HG02642 (cell line): ENCODE results near the gene KCNJ18.
"Not testable (repeated sequence)": the region's sequence is repeated elsewhere in the genome, so short reads cannot be mapped to it uniquely, and the experiment has no call there.

Experiments
- ATAC-seq: cut with Tn5 transposase; IDR thresholded peaks from one replicate; pipeline ENCODE4 v1.9.1; 2021; ENCODE audit warnings: mild to moderate bottlenecking; ENCODE audit not compliant: unreplicated experiment, poor library complexity

Gene KCNJ18

DNA sequence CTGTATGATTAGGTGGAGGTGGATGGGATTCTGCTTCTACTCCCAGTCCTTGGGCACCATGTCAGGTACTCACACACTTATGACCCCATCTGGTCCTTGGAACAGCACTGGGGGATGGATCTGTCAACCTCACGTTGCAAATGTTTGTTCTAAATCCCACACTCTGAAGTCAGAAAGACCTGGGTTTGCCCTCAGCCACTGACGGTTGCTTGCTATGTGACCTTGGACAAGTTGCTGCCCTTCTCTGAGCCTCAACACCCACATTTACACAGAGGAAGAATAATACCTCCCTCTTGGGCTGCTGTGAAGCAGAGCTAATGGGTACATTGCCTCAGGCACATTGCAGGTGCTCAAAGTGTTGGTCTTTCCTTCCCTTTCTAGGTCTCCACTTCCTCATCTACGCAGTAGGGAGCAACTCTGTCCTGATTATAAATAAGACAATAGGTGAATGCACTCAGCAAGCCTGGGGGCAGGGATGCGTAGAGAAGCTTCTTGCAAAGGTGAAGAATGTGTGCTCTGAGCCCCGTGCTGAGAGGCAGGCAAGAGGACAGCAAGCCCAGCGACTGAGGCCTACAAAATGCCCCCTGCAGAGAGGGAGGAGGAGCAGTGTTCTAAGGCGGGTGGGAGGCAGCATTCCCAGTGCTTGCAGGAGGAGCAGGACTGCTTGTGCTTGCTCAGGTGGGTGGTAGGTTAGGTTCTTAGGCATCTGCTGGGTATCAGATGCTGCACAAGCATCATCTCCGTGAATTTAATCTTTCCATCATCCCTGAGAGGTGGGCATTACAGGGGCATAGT lies 21.8 kb upstream of the KCNJ18 start:
- not testable (repeated sequence) for ATAC-seq

DNA sequence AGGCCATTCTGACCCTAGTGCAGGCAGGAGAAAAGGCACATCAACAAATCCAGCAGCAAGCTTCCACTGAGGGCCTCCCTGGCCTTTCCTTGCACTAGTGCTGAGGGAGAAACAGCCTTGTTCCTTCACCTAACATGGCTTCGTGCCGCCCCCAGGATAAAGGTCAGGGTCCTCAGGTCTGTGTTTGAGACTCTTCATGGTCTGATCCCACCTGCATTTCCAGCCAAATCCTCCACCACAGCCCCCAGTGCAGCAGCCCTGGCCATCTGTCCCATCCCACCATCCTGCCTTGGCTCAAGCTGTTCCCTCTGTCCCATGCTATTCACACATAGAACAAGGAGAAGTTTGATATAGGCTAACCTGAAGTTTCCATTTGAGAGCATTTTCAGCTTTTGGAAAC lies 20.9 kb upstream of the KCNJ18 start:
- ATAC-seq = not testable (repeated sequence)

DNA sequence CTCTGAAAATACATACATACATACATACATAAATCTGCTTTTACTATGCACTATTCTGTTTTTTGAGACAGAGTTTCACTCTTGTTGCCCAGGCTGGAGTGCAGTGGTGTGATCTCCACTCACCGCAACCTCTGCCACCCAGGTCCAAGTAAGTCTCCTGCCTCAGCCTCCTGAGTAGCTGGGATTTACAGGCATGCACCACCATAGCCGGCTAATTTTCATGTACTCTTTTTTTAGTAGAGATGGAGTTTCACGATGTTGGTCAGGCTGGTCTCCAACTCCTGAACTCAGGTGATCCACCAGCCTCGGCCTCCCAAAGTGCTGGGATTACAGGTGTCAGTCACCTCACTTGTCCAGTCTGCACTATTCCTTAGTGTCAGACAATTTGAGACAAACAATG lies 20.5 kb upstream of the KCNJ18 start:
- ATAC-seq = not testable (repeated sequence)

DNA sequence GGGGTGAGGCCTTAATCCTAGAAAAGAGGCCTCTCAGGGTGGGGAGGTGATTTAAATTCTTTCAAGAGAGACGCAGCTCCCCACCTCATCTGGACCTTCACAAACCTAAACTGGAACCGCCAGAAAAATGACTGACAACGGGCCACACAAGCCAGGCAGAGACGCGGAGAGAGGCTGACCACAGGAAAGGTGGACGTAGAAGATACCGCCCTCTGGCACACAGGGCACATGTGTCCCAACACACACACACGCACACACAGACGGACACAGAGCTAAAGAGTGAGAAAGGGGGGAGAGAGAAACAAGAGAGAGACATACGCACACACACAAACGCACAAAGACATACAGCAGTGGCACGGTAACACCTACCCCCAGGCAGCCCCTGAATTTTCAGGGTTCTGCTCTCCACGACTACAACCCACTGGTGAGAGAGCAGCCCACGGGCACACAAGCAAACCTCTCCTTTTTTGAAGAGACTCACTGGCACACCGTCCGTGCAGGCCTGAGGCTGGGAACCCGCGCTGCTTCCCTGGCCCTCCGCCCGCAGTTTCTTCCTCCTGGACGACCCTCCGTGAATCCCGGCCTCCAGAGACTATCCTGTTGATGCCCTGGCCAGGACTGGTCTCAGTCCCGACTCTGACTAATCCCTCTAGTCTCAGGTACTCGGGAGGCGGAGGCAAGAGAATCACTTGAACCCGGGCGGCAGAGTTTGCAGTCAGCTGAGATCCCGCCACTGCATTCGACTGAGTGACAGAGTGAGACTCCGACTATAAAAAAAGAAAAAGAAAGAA lies 18.7 kb upstream of the KCNJ18 start:
- ATAC-seq = not testable (repeated sequence)

DNA sequence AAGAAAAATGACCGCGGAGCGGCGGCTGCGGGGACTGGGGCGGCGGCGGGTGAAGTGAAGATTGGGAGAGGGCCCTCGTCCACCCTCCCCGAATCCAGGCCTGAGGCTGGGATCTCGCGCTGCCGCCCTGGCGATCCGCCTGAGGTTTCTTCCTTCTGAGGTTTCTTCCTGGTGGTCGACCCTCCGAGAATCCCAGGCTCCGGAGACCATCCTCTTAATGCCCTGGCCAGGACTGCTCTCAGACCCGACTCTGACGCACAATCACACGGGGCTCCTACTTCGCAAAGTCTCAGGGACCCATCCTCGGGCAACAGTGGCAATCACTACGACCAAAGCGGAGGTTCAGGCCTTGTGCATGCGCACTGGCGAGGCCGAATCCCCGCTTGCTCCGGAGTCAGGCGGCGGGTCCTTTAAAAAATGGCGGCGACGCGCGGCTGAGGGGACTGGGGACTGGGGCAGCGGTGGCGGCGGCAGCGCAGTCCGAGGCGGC lies 18.0 kb upstream of the KCNJ18 start:
- ATAC-seq = no peak

DNA sequence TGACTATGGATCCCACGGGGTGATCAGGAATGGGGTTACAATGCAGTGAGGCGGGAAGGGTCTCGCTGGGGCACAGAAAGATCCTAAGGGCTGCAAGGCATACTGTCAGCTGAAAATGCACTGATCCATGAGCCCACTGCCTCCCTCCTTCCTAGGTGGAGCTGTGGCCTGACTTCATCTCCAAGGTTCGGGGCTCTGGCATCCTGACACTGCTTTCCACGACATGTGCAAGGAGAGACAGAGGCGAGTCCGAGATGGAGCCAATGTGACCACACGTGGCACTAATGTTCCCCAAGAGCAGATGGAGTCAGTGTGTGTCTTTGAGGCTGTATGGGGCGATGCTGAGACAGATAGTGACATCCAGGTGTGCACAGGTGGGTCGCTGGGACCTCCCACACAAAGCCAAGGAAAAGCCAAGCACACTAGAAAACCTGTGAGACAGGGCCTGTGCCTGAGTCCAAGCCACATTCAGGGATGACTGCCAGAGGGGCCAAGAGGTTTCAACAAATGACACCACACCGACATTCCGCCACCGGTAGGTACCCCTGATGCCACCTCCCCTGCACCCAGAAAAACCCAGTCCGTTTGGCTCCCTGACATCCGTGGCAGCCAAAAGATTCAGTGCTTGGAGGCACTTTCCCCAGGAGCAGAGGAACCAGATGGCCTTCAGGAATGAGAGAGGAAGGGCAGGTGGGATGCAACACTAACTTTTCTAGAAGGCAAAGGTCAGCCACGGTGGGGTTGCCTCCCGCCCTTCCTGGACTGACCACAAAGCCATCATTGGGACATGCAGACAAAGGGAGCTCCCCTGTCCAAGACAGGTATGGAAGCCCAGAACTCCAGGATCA lies 17.2 kb upstream of the KCNJ18 start:
- not testable (repeated sequence) for ATAC-seq

DNA sequence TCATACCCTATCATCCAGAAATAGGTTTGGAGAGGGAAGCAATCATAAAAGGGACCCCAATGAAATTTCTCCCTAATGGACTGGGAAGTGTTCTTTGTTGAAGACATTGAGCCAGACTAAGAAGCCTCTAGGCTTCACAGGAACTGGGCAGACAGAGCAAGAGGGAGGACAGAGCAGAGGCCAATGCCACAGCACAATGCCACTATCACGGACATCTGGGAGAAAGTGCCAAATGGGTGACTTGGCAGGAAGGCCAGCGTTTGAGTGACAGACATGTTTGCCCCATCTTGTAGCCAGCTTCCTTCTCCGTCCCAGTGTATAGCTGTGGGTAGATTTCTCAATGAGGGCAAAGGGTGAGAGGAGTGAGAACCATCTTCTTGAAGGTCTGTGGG lies 16.6 kb upstream of the KCNJ18 start:
- ATAC-seq = not testable (repeated sequence)

DNA sequence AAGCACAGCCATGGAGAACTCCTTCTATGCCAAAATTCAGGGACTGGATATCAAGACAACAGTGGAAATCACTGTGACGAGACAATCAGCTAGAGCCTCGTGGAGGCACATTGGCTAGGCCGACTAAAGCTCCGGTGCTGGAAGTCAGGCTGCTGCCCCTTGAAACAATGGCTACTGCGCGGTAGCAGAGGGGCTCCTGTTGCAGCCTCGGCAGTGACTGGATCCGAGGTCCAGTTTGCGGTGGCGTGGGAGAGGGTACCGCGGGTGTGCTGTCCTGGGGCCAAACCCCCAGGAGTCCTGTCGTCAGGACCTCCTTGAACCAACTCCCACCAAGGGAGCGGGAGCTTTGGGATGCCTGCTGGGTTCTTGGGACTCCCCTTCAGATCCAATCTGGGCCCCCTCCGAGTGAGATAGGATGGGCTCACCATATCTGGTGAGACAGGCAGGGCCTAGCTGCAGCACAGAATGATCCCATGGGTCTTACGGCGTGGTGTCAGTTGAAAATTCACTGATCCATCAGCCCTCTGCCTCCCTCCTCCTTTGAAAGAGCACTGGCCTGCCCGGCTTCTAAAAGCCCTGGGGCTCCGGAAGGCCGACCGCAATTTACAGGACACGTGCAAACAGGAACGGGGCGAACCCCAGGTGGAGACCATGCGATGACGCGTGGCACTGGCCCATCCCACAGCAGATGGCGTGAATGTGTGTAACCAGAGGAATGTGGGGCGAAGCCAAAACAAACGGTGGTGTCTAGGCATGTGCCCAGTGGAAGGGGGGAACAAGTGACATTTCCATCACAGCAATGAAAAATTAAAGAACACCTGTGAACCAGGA lies 15.8 kb upstream of the KCNJ18 start:
- no peak for ATAC-seq

DNA sequence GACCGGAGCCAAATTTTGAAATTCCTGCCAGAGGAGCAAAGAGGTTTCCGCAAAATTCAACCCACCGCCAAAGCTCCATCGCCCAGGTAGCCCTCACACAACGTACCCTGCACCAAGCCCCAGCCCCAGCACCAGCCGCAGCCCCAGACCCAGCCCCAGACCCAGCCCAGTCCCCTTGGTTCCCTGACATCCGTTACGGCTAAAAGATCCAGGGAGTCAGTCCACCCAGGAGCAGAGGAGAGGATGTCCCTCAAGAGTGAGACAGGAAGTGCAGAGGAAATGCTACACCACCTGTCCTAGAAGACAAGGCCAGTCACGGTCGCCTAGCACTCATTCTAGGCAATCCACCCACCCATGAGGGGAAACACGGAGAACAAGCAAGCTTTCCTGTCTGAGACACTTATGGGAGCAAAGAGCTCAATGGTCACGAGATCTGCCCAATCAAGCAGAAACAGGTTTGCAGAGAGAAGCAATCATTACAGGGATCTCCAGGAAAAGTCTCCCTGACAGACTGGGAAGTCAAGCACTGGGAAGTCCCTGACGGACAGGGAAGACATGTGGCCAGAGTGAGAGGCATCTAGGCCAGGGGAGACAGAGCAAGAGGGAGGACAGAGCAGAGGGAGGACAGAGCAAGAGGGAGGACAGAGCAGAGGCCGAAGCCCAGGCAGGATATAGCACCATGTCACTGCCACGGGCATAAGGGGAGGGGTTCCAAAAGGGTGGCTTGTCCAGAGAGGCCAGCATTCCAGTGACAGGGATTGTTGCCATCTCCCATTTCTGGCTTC lies 15.0 kb upstream of the KCNJ18 start:
- no peak for ATAC-seq

DNA sequence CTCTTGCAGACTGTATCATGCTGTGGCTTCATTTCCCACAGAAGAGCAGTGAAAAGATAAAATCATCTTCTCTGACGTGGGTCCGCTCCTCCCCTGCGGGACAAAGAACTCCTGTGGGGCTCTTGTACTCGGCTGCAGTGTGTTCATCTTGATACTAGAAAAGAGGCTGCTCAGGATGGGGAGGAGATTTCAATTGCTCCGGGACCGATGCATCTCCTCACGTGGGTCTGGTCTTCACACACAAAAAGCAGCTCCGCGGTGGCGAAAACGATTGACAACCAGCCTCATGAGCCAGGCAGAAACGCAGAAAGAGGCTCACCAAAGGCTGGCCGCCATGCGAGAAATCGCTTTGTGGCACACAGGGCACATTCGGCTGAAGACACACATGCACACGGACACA lies 14.4 kb upstream of the KCNJ18 start:
- no peak for ATAC-seq

DNA sequence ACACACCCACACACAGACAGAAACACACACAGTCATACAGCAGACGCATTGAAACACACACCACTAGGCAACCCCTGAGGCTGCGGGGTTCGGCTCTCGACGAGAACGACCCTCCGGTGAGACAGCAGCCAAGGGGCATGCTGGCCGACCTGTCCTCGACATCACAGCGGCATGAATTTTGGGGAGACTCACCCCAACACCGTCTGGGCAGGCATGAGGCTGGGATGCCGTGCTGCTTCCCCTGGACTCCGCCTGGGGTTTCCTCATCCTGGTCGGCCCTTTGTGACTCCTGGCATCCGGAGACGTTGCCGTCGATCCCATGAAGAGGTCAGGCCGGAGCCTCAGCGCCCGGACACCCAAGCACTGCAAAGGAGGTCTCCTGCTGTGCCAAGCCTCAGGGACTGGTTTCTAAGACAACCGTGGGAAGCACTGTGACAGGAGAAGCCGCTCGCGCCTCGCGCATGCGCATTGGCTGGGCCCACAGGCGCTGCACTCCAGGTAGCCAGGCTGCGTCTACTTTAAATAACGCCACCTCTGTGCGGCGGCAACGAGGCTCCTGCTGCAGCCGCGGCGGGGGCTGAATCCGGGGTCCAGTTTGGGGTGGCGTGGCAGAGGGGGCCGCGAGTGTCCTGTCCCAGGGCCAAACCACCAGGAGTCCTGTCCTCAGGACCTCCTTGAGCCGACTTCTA lies 13.8 kb upstream of the KCNJ18 start:
- ATAC-seq = no peak

DNA sequence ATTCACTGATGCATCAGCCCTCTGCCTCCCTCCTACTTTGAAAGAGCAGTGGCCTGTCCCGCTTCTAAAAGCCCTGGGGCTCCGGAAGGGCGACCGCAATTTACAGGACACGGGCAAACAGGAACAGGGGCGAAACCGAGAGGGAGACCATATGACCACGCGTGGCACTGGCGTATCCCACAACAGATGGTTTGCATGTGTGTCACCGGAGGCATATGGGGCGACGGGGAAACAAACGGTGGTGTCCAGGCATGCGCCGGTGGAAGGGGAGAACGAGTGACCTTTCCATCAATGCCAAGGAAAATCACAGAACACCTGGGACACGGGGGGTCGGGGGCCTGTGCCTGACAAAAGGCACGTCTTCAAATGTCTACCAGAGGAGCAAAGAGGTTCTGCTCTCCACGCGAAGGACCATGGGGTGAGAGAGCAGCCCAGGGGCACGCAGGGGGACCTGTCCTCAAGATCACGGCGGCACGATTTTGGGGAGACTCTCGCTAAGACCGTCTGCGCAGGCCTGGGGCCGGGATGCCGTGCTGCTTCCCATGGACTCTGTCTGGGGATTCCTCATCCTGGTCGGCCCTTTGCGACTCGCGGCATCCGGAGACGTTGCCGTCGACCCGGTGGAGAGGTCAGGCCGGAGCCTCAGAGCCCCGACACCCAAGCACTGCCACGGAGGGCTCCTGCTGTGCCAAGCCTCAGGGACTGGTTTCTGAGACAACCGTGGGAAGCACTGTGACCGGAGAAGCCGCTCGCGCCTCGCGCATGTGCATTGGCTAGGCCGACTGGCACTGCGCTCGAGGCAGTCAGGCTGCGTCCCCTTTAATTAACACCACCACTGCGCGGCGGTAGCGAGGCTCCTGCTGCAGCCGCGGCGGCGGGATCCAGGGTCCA lies 12.8 kb upstream of the KCNJ18 start:
- ATAC-seq = no peak

DNA sequence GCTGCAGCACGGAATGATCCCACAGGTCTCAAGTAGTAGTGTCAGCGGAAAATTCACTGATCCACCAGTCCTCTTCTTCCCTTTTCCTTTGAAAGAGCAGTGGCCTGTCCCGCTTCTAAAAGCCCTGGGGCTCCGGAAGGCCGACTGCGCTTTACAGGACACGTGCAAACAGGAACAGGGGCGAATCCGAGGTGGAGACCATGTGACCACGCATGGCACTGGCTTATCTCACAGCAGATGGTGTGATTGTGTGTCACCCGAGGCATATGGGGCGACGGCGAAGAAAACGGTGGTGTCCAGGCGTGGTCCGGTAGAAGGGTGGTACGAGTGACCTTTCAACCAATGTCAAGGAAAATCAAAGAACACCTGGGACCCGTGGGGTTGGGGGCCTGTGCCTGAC lies 12.0 kb upstream of the KCNJ18 start:
- ATAC-seq = no peak

DNA sequence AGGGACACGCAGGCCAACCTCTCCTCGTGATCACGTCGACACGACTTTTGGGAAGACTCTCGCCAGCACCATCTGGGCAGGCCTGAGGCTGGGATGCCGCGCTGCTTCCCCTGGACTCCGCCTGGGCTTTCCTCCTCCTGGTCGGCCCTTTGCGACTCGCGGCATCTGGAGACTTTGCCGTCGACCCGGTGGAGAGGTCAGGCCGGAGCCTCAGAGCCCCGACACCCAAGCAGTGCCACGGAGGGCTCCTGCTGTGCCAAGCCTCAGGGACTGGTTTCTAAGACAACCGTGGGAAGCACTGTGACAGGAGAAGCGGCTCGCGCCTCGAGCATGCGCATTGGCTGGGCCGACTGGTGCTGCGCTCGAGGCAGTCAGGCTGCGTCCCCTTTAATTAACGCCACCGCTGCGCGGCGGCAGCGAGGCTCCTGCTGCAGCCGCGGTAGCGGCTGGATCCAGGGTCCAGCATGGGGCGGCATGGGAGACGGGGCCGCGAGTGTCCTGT lies 11.4 kb upstream of the KCNJ18 start:
- ATAC-seq = not testable (repeated sequence)

DNA sequence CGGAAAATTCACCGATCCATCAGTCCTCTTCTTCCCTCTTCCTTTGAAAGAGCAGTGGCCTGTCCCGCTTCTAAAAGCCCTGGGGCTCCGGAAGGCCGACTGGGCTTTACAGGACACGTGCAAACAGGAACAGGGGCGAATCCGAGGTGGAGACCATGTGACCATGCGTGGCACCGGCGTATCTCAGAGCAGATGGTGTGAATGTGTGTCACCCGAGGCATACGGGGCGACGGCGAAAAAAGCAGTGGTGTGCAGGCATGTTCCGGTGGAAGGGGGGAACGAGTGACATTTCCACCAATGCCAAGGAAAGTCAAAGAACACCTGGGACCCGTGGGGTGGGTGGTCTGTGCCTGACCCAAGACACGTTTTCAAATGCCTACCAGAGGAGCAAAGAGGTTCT lies 10.7 kb upstream of the KCNJ18 start:
- ATAC-seq = not testable (repeated sequence)

DNA sequence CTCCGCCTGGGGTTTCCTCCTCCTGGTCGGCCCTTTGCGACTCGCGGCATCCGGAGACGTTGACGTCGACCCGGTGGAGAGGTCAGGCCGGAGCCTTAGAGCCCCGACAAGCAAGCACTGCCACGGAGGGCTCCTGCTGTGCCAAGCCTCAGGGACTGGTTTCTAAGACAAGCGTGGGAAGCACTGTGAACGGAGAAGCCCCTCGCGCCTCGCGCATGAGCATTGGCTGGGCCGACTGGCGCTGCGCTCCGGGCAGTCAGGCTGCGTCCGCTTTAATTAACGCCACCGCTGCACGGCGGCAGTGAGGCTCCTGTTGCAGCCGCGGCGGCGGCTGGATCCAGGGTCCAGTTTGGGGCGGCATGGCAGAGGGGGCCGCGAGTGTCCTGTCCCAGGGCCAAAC lies 10.2 kb upstream of the KCNJ18 start:
- not testable (repeated sequence) for ATAC-seq

DNA sequence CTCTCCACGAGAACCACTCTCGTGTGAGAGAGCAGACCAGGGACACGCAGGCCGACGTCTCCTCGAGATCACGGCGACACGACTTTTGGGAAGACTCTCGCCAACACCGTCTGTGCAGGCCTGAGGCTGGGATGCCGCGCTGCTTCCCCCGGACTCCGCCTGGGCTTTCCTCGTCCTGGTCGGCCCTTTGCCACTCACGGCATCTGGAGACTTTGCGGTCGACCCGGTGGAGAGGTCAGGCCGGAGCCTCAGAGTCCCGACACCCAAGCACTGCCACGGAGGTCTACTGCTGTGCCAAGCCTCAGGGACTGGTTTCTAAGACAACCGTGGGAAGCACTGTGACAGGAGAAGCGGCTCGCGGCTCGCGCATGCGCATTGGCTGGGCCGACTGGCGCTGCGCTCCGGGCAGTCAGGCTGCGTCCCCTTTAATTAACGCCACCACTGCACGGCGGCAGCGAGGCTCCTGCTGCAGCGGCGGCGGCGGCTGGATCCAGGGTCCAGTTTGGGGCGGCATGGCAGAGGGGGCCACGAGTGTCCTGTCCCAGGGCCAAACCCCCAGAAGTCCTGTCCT lies 9.1 kb upstream of the KCNJ18 start:
- ATAC-seq = not testable (repeated sequence)
